ENCODE measurements around the gene SETBP1.

DNA sequence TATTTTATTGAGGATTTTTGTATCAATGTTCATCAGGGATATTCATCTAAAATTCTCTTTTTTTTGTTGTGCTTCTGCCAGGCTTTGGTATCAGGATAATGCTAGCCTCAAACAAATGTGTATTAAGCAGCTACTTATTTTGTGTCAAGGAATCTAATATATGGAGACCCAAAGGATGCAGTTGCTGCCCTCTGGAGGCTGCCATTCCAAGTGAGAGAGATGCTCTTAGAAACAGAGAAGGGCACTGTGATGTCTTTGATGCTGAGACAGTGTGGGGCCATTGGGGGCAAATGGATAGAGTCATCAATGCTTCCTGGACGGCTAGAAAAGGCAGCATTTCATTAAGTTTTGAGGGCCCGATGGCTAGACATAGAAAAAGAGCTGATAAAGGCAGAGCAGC is 292.6 kb downstream of the SETBP1 start:
- TF ChIP-seq EZH2 (IDR thresholded peaks at IDR 0.05; ENCODE audit: borderline replicate concordance, low read length) = no peak
- TF ChIP-seq, protein P1, sequence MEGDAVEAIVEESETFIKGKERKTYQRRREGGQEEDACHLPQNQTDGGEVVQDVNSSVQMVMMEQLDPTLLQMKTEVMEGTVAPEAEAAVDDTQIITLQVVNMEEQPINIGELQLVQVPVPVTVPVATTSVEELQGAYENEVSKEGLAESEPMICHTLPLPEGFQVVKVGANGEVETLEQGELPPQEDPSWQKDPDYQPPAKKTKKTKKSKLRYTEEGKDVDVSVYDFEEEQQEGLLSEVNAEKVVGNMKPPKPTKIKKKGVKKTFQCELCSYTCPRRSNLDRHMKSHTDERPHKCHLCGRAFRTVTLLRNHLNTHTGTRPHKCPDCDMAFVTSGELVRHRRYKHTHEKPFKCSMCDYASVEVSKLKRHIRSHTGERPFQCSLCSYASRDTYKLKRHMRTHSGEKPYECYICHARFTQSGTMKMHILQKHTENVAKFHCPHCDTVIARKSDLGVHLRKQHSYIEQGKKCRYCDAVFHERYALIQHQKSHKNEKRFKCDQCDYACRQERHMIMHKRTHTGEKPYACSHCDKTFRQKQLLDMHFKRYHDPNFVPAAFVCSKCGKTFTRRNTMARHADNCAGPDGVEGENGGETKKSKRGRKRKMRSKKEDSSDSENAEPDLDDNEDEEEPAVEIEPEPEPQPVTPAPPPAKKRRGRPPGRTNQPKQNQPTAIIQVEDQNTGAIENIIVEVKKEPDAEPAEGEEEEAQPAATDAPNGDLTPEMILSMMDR (IDR thresholded peaks at IDR 0.05; ENCODE audit: low read length) = peak; percentile 30; the same call in 1 of the 2 replicates
